ENCODE data around the gene ENTPD2.

ENTPD2 gene

DNA sequence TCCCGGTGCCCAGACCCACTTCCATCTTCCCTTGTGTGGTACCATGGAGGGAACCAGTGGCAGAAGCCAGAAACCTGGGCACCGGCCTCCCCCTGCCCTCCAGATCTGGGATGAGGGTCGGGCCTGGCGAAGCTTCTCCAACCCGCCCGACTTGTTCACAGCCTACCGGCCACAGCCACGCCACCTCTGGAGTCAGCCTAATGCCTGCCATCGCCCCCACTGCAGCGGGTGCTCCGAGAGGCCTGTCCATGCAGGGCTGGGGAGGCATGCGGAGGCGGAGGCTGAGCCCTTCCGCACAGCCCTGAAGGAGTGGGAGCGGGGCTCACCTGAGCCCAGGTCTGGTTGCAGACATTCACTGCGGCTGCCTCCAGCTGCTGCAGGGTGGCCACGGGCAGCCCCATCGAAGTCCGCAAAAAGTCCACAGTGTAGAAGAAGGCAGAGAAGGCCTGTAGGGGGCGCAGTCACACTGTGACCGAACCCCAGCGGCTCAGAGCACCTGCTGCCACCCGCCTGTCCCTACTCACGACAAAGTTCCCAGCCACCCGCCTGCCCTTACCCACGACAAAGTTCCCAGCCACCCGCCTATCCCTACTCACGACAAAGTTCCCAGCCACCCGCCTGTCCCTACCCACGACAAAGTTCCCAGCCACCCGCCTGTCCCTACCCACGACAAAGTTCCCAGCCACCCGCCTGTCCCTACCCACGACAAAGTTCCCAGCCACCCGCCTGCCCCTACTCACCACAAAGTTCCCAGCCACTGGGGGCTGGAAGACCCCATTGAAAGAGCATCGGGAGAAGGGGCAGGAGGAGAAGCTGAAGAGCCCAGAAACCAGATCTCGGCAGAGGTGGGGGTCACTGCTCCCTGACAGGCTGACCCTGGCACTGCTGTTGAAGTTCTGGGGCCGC, 4.1 kb downstream of the ENTPD2 start:
- 46% methylated on average over 38 of the region's 38 CpGs for WGBS
- H3K36me3 ChIP-seq (ENCODE audit: insufficient read depth, low read length), result no peaks in the 10 kb centered on the region
- H3K4me1 ChIP-seq (ENCODE audit: insufficient read depth, low read length), result peaks cover 3% of the 10 kb centered on the region; the same call in 1 of the 2 replicates
- H3K9ac ChIP-seq (ENCODE audit: low read depth, low read length), result no peak overlapping the region
- H3K9me3 ChIP-seq (ENCODE audit: insufficient read depth, low read depth, low read length), result no peaks in the 10 kb centered on the region
- peaks cover 92% of the 10 kb centered on the region for H3K27me3 ChIP-seq (ENCODE audit: insufficient read depth, low read length)
- no peak overlapping the region for H3K4me3 ChIP-seq (ENCODE audit: low read length)
- H3K27ac ChIP-seq (ENCODE audit: low read depth, low read length), result no peak overlapping the region

DNA sequence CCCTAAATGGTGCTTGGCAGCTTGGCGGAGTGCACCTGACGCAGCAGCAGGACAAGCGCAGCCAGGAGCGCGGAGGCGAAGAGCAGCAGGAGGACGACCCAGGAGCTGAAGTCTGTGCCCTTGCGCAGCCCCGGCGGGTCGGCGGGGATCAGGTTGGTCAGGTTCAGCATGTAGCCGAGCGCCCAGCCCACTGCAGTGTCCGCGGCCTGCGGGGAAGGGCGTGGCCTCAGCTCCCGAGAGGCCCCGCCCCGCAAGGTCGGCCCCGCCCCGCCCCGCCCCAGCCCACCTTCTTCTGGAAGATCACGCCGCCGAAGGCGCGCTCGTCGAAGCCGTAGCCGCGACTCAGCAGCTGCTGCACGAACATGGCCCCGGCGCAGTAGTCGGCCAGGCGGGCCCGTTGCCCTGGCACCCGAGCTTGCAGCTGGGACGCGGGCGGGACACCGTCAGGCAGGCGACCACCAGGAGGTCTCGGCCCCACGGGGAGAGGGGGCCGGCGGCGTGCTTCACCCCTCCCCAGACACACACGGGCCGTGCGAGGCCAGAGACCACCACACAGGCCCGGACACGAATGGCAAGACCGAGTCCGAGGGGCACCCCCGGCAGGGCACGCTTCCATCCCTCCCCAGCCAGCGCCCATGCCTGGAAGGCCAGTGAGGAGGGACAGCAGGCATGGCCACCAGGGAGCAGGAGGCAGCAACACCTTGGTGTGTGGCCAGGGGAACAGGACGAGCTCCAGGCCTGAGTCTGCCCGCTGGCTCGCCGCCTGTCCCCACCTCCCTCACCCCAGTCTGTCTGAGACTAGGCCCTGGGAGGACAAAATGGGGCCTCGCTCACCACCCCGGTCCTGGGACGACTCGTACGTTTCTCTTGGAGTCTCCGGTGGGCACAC, 5.0 kb downstream of the ENTPD2 start:
- H3K4me1 ChIP-seq (ENCODE audit: insufficient read depth, low read length), result peaks cover 3% of the 10 kb centered on the region; the same call in 1 of the 2 replicates
- H3K9ac ChIP-seq (ENCODE audit: low read depth, low read length), result no peak overlapping the region
- no peak overlapping the region for H3K27ac ChIP-seq (ENCODE audit: low read depth, low read length)
- H3K9me3 ChIP-seq (ENCODE audit: insufficient read depth, low read depth, low read length), result no peaks in the 10 kb centered on the region
- H3K4me3 ChIP-seq (ENCODE audit: low read length), result no peak overlapping the region
- WGBS, result 47% methylated on average over 72 of the region's 72 CpGs
- peaks cover 92% of the 10 kb centered on the region for H3K27me3 ChIP-seq (ENCODE audit: insufficient read depth, low read length)
- no peaks in the 10 kb centered on the region for H3K36me3 ChIP-seq (ENCODE audit: insufficient read depth, low read length)

DNA sequence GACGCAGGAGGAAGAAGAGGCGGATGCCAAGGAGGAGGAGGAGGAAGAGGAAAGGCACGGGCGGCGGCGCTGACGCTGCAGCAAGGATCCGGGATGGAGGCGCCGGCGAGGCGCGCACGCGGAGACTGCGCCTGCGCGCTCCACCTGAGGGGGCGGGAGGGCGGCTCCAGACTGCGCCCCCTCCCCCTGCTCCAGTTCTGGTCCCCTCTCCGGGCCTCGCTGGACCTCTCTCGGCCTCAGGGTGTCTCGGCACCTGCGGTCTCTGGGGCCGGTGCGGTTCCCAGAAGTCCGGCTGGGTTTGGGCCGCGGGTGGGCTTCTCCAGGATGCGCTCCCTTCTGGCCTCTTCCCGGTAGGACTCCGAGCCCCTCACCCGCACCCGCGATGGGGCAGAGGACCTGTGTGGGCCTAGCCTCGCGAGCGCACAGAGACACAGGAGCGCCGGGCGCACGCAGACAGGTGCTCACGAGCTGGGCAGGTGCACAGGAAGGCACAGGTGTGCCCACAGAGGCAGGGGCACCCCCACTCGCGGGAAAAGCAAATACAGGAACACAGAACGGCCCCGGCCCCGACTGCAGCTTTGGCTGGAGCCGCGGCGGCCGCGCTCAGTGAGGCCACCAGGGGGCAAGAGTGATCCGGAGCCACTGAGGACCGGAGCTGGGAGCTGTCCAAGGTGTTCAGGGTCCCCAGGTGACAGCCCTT, 7.6 kb downstream of the ENTPD2 start, which contains the start of gene NPDC1:
Gene NPDC1 (minus strand): TSS at position 90 of the 700 bp plus-strand sequence. CDS start 188 bp downstream, outside the sequence.
- Histone ChIP-seq H3K9me3 (ENCODE audit: insufficient read depth, low read depth, low read length) (no peaks in the 10 kb centered on the region), H3K27ac (ENCODE audit: low read depth, low read length) (no peak within 1 kb of the TSS), H3K4me1 (ENCODE audit: insufficient read depth, low read length) (peaks cover 3% of the 10 kb centered on the region; the same call in 1 of the 2 replicates), H3K36me3 (ENCODE audit: insufficient read depth, low read length) (no peaks in the 10 kb centered on the region), H3K4me3 (ENCODE audit: low read length) (peak within 1 kb of the TSS; percentile 69), H3K9ac (ENCODE audit: low read depth, low read length) (no peak within 1 kb of the TSS), H3K27me3 (ENCODE audit: insufficient read depth, low read length) (peaks cover 69% of the 10 kb centered on the region)
- 1% methylated on average over 57 of the region's 57 CpGs for WGBS

DNA sequence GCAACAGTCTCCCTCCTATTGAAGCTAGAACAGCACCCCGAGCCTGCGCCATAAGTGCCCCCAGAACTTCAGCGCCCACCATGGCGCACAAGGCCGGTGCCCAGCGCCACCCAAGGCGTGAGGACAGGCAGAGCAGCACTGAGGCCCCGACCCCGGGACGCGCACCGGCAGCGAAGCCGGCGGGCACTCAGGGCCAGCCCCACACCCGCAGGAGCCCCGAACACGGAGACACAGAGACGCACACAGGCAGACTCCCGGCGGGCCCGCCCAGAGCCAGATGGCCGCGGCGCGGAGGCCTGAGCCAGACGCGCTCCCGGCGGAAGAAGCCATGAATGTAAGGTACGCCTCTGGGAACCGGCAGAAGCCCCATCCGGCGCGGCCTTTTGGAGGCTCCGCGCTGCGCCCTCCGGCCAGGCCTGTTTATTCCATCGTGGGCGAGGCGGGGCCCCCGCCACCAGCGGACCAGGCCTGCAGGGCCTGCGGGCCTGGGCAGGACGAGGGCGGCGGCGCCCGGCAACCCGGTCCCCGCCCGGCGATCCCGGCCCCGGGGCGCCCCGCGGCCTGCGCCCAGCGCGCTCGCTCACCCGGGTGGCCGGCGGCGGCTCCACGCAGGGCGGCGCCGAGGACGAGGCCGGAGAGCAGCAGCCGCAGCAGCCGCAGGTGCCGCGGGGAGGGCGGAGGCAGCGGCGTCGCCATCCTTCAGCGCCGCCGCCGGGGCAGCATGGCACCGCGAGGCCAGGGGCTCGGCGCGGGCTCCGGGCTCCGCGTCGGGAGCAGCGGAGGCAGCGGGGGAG, 8.4 kb downstream of the ENTPD2 start:
- H3K9ac ChIP-seq (ENCODE audit: low read depth, low read length), result no peak overlapping the region
- H3K4me1 ChIP-seq (ENCODE audit: insufficient read depth, low read length), result peaks cover 3% of the 10 kb centered on the region; the same call in 1 of the 2 replicates
- WGBS, result 6% methylated on average over 96 of the region's 96 CpGs
- H3K9me3 ChIP-seq (ENCODE audit: insufficient read depth, low read depth, low read length), result no peaks in the 10 kb centered on the region
- peak overlapping the region; percentile 69 for H3K4me3 ChIP-seq (ENCODE audit: low read length)
- H3K27ac ChIP-seq (ENCODE audit: low read depth, low read length), result no peak overlapping the region
- H3K27me3 ChIP-seq (ENCODE audit: insufficient read depth, low read length), result peaks cover 61% of the 10 kb centered on the region
- H3K36me3 ChIP-seq (ENCODE audit: insufficient read depth, low read length), result no peaks in the 10 kb centered on the region

DNA sequence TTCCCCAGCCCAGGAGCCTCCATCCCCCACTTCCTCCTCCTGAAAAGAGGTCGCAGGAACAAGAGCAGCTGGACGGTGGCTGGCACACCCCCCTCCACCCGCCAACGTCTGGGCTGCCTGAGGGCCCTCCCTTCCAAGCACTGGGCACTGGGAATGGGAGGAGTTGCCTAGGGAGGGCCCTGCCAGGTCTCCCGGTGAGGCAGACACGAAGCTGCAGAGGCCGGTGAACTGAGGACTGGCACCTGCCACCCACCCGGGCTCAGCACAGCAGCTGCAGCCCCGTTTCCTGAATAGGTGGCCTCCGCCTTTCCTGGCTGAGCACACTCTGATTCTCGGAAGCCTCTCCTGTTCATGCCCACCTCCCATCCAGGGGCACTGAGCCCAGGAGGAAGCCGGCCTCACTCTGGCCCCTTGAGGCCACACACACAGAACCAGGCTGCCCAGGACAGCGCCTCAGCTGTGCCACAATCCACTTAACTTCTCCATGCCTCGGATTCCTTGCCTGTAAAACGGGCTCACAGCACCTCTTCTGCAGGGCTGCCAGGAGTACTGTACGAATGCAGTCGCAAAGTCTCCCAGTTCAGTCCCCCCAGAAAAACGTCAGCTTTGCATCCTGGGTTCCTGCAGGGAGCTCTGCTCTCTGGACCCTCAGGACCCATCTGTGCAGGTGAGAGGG, 9.2 kb downstream of the ENTPD2 start:
- WGBS, result 85% methylated on average over 18 of the region's 18 CpGs
- Histone ChIP-seq H3K9me3 (ENCODE audit: insufficient read depth, low read depth, low read length) (no peaks in the 10 kb centered on the region), H3K27me3 (ENCODE audit: insufficient read depth, low read length) (peaks cover 53% of the 10 kb centered on the region), H3K36me3 (ENCODE audit: insufficient read depth, low read length) (0 out of 2 replicates have a peak, but pooled peaks cover 3% of the 10 kb centered on the region), H3K9ac (ENCODE audit: low read depth, low read length) (no peak overlapping the region), H3K4me1 (ENCODE audit: insufficient read depth, low read length) (peaks cover 3% of the 10 kb centered on the region; the same call in 1 of the 2 replicates), H3K27ac (ENCODE audit: low read depth, low read length) (no peak overlapping the region), H3K4me3 (ENCODE audit: low read length) (peak overlapping the region; percentile 69)

DNA sequence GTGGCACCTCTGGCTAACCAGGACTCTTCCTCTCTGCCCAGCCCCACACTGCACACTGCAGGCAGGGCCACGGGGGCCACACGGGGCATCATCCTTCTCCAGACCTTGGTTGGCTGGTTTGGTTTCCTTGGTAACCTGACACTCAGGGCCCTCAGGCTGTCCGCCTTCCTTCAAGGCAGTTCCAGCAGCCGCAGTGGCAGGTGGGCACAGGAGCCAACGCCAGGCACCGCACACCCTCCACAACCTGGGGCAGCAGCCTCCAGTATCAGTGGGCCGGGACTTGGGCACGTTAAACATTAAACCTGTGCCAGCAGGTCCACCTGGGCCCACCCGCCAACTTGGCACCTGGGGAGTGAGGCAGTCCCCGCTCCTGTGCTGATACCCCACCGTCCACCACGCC, 9.8 kb downstream of the ENTPD2 start:
- Histone ChIP-seq H3K4me1 (ENCODE audit: insufficient read depth, low read length) (peaks cover 3% of the 10 kb centered on the region; the same call in 1 of the 2 replicates), H3K9me3 (ENCODE audit: insufficient read depth, low read depth, low read length) (no peaks in the 10 kb centered on the region), H3K27ac (ENCODE audit: low read depth, low read length) (no peak overlapping the region), H3K36me3 (ENCODE audit: insufficient read depth, low read length) (peaks cover 8% of the 10 kb centered on the region; the same call in 1 of the 2 replicates), H3K4me3 (ENCODE audit: low read length) (no peak overlapping the region), H3K9ac (ENCODE audit: low read depth, low read length) (no peak overlapping the region), H3K27me3 (ENCODE audit: insufficient read depth, low read length) (peaks cover 47% of the 10 kb centered on the region)
- WGBS, result 90% methylated on average over 12 of the region's 12 CpGs

DNA sequence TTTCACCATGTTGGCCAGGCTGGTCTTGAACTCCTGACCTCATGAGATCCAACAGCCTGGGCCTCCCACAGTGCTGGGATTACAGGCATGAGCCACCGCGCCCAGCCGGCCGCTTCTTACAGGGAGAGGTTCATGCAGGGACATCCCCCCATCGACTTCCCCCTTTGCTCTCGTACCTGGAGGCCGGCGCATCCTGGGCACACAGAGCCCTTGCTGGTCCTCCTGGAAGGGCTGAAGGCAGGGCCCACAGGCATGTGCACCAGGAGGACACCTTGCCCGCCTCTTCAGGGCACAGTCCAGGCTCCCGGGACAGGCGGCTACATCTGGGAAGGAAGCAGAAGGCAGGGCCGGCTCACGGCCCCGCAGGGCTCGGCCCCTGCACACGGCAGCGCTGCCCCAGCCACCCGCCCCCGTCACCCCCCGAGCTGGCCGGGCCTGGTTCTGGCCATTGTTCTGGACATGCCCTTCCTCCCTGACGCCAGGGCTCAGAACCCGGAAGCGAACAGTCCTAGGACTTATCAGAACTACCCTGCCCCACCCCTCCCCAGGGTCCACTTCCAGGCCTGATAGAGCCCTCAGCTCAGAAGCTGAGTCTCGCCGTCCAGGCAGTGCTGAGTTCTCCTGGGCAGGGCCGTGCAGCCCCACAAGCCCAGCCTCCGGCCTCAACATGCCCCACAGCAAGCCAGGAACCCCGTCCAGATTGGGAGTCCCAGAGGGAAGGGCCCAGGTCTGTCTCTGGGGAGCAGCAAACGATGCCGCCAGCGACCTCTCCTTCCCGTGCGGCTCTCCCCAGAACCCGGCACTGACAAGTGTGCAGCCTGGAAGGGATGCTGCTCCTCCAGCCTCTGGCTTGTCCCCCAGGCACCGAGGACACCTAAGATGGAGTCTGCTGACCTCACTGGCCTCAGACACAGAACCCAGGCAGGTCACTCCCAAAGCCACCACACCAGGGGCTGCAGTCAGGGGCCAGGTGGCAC, 10.8 kb downstream of the ENTPD2 start:
- 91% methylated on average over 36 of the region's 36 CpGs for WGBS
- no peak overlapping the region for H3K4me3 ChIP-seq (ENCODE audit: low read length)
- H3K9ac ChIP-seq (ENCODE audit: low read depth, low read length), result no peak overlapping the region
- H3K9me3 ChIP-seq (ENCODE audit: insufficient read depth, low read depth, low read length), result no peaks in the 10 kb centered on the region
- H3K4me1 ChIP-seq (ENCODE audit: insufficient read depth, low read length), result peaks cover 3% of the 10 kb centered on the region; the same call in 1 of the 2 replicates
- H3K27me3 ChIP-seq (ENCODE audit: insufficient read depth, low read length), result peaks cover 39% of the 10 kb centered on the region
- no peak overlapping the region for H3K27ac ChIP-seq (ENCODE audit: low read depth, low read length)
- H3K36me3 ChIP-seq (ENCODE audit: insufficient read depth, low read length), result peaks cover 11% of the 10 kb centered on the region; the same call in 1 of the 2 replicates

DNA sequence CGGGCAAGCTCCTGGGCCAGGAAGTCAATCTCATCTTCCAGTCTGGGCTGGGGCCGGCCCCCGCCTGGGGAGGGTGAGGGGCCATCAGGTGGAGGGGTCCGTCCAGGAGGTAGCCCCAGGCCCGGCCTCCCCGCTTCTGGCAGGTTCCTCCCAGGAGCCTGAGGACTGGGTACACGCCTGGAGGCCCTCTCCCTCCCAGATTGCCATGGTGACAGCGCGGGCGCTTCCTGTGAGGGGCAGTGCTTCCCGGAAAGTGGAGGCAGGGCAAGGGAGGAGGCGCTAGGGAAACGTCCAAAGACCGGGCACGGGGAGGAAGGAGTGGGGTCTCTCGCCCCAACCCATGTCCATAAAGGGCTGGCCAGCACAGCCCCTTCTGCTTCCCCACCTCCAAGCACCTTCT, 12.7 kb downstream of the ENTPD2 start:
- H3K4me1 ChIP-seq (ENCODE audit: insufficient read depth, low read length), result peaks cover 3% of the 10 kb centered on the region; the same call in 1 of the 2 replicates
- H3K27ac ChIP-seq (ENCODE audit: low read depth, low read length), result no peak overlapping the region
- 75% methylated on average over 15 of the region's 16 CpGs for WGBS
- H3K36me3 ChIP-seq (ENCODE audit: insufficient read depth, low read length), result peaks cover 11% of the 10 kb centered on the region; the same call in 1 of the 2 replicates
- no peaks in the 10 kb centered on the region for H3K9me3 ChIP-seq (ENCODE audit: insufficient read depth, low read depth, low read length)
- no peak overlapping the region for H3K4me3 ChIP-seq (ENCODE audit: low read length)
- peaks cover 20% of the 10 kb centered on the region for H3K27me3 ChIP-seq (ENCODE audit: insufficient read depth, low read length)
- H3K9ac ChIP-seq (ENCODE audit: low read depth, low read length), result no peak overlapping the region

DNA sequence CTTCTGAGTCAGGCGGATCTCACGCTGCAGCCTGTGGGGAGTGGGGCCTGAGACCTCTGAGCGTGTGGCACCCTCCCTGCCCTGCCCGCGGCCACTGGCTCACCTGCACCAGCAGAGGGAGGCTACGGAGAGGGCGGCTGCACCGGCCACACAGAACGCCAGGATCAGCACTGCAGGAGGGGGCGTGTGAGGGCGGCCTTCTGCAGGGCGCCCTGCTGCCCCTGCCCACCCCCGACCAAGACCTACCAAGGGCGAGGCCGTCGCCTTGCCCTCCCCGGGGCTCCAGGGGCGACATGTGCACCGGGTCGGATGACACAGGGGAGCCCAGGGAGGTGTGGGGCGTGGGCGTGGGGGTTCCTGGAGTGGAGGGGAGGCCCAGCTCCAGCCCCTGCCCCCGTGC, 13.3 kb downstream of the ENTPD2 start:
- Histone ChIP-seq H3K9ac (ENCODE audit: low read depth, low read length) (no peak overlapping the region), H3K27me3 (ENCODE audit: insufficient read depth, low read length) (peaks cover 19% of the 10 kb centered on the region), H3K27ac (ENCODE audit: low read depth, low read length) (no peak overlapping the region), H3K4me3 (ENCODE audit: low read length) (no peak overlapping the region), H3K9me3 (ENCODE audit: insufficient read depth, low read depth, low read length) (no peaks in the 10 kb centered on the region), H3K4me1 (ENCODE audit: insufficient read depth, low read length) (peaks cover 3% of the 10 kb centered on the region; the same call in 1 of the 2 replicates), H3K36me3 (ENCODE audit: insufficient read depth, low read length) (peaks cover 11% of the 10 kb centered on the region; the same call in 1 of the 2 replicates)
- WGBS, result 90% methylated on average over 23 of the region's 23 CpGs
